ENCODE results near the gene SEMA3D.

Gene SEMA3D

DNA sequence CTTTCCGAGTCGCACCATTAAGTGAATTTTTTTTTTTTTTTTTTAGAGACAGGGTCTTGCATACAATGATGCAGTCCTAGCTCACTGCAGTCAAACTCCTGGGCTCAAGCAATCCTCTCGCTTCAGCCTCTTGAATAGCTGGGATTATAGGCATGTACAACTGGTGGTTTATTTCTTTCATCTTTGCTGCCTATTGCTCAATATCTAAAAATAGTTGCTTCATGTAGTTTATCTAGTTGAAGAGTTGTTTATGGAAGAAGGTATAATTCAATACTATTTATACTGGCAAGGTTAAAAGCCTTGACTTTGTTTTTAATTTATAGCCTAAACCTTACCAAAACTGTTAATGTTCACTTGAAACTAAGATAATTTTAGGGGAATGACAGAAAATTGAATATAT is 66.9 kb downstream of the SEMA3D start:
- DNase-seq: no peak

DNA sequence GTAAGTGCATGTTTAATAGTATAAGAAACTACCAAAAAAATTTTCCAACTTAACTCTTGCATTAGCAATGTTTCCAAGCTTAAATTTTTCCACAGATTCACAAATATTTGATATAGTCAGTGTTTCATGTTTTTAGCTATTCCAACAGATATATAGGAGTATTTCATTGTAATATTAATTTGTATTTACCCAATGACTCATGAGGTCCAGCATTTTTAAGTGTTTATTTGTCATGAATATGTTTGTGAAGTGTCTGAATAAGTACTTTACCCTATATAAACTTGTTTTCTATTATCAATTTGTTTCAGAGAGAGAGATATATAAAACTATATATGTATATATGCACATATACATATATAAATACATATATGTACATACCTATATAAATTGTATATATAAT is 71.0 kb downstream of the SEMA3D start:
- DNase-seq: no peak

GRCh38 chr7:85115006-85115405 is 71.8 kb downstream of the SEMA3D start:
- no peak for DNase-seq

- no peak for DNase-seq
These were observed 72.5 kb downstream of the SEMA3D start for GRCh38 chr7:85114342-85114741.

GRCh38 chr7:85111761-85112160 is 75.1 kb downstream of the SEMA3D start:
- DNase-seq: no peak

DNA sequence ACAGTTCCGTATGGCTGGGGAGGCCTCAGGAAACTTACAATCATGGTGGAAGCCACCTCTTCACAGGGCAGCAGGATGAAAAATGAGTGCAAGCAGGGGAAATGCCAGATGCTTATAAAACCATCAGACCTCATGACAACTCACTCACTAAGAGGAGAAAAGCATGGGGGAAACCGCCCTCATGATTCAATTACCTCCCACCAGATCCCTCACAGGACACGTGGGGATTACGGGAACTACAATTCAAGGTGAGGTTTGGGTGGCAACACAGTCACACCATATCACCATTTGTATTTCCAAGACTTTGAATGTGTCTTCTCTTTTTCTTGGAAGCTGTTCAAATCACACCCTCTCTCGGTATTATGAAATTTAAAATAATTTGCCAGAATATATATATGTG is 80.1 kb downstream of the SEMA3D start:
- no peak for DNase-seq

- no peak for DNase-seq
These were observed 82.2 kb downstream of the SEMA3D start for GRCh38 chr7:85104432-85105205.

GRCh38 chr7:85103962-85104361 is 82.9 kb downstream of the SEMA3D start:
- no peak for DNase-seq

- DNase-seq: no peak
These were observed 83.5 kb downstream of the SEMA3D start for GRCh38 chr7:85103357-85103756.

- no peak for DNase-seq
These were observed 84.0 kb downstream of the SEMA3D start for GRCh38 chr7:85102813-85103350.

- DNase-seq: no peak
These were observed 85.5 kb downstream of the SEMA3D start for GRCh38 chr7:85101347-85101746.

DNA sequence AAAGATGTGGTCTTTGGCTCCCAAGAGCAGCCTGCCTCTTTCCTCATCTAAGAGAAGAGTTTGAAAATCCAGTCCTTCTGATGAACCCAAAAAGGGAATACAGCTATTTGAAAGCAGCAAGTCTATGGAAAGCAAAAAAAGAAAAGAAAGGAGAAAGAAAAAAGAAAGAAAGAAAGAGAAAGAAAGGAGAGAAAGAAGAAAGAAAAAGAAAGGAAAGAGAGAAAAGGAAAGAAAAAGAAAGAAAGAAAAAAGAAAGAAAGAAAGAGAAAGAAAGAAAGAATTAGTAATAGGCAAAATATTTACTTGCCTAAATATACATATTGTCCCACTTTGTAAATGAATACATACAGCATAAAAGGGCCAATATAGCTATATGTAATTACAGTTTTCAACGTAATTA is 89.0 kb downstream of the SEMA3D start:
- DNase-seq: no peak

- DNase-seq: no peak
These were observed 91.0 kb downstream of the SEMA3D start for GRCh38 chr7:85095806-85096205.

GRCh38 chr7:85095366-85095765 is 91.5 kb downstream of the SEMA3D start:
- no peak for DNase-seq

DNA sequence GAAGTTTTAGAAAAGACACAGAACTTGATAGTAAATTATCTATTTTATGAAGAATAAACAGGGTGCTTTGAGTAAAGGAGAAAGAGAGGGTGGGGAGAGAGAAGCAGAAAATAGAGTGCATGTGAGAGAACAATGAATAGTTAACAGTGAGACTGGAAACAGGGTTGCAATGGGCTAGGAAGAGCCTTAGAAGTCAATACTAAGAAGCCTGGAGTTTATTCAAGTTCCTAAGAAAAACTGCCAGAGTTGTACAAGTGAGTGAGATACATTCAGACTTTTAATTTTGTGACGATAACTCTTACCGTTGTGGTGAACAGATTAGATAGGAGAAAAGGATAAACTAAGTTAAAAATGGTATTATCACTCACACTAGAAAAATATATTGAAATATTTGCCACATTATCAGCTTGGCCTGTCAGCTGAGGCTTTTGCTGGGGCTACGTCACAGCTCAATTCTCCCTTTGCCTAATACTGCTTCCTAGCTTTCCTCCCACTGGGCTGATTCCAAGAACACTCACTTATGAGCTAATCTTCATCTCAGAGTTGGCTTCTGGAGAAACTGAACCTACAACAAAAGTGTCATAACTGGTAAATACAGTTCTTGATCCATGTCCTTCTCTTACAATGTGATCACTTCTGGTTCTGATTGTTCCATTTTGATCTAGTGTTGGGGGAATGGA is 92.7 kb downstream of the SEMA3D start:
- DNase-seq: no peak

DNA sequence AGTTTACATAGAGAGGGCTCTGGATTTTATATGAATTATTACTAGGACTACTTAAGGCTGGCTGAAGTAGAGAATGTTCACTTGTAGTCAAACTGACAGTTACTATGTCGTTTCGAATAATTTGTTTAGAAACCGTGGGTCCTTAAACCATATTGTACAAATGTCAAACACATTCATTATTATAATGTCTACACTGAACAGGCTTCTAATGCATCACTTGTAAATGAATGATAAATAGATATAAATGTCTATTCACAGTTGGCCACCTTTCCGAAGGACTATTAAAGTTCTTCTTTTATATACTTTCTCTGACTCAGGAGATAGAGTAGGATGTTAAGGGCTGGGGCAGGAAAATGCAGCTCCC is 95.3 kb downstream of the SEMA3D start:
- DNase-seq: no peak

DNA sequence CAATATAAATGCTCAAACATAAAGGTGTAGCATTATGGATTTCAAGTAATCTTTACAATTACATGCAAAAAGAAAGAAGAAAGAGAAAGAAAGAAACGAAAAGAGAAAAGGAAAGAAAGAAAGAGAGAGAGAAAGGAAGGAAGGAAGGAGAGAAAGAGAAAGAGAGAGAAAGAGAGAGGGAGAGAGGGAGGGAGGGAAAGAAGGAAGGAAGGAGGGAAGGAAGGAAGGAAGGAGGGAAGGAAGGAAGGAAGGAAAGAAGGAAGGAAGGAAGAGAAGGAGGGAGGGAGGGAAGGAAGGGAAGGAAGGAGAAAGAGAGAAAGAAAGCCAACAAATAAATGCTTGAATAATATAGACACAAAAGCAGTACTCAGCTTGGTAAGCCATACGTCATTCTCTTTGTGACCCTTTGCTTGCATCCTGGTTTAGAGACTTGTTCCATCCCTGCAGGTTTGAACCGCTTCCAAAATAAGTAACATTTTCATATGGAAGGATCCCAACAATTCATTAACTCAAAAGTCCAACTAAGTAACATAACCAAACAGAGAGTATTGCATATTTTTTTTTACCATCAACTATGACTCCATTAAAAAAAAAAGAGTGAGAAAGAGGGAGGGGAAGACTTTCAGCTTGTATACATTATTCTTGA is 95.8 kb downstream of the SEMA3D start:
- no peak for DNase-seq

- no peak for DNase-seq
These were observed 96.7 kb downstream of the SEMA3D start for GRCh38 chr7:85090143-85090542.

DNA sequence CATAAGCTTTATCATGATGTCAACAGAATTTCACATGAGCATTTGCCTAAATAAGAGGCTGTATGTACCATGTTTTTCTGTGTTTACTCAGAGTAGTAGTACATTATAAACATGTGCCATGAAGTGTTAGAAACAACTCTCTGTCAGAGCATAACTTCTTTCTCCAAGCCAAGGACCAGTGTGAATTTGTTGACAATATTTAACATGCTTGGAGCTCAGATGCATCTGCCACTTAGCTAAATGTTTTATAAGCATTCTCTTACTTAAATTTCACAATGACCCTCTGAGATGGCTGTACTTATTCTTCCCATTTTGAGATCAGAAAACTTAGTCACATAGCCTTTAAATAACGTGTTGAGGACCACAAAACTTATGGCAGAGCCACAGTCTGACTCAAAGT is 105.0 kb downstream of the SEMA3D start:
- no peak for DNase-seq

- DNase-seq: no peak
These were observed 105.5 kb downstream of the SEMA3D start for GRCh38 chr7:85081392-85081791.

GRCh38 chr7:85079434-85079833 is 107.4 kb downstream of the SEMA3D start:
- no peak for DNase-seq

GRCh38 chr7:85078181-85078580 is 108.7 kb downstream of the SEMA3D start:
- no peak for DNase-seq

GRCh38 chr7:85075864-85076263 is 111.0 kb downstream of the SEMA3D start:
- DNase-seq: no peak

GRCh38 chr7:85074992-85075391 is 111.9 kb downstream of the SEMA3D start:
- no peak for DNase-seq

Data from stimulated activated CD4-positive, alpha-beta T cell treated with anti-CD3 and anti-CD28 coated beads, Interleukin-2, amount 100 ng/mL, for 48 hours (primary cell).